ENCODE data around the gene PLSCR4. TPM values are rescaled to one million over a fixed set of nuclear protein-coding genes. Genes with fewer than 3 reads are reported as not detected.
A peak's percentile ranks its signal among the peaks of the same experiment; 100 is the strongest.

The PLSCR4 gene
- total RNA-seq, 1 donor from 2014 or later: 1.0 TPM

GRCh38 chr3:146152834-146153233, 98.1 kb downstream of the PLSCR4 start:
- H3K9me3 ChIP-seq (ENCODE audit: low read depth): no peaks in the 10 kb centered on the region
- H3K4me3 Mint-ChIP-seq: no peak overlapping the region
- H3F3A ChIP-seq (ENCODE audit: low read depth): no peaks in the 10 kb centered on the region
- no peaks in the 10 kb centered on the region for H3K79me2 ChIP-seq (ENCODE audit: low read depth)
- no peak overlapping the region for H3K4me3 ChIP-seq
- H3K4me1 ChIP-seq: no peaks in the 10 kb centered on the region
- H3K27ac ChIP-seq: no peak overlapping the region
- no peak overlapping the region for H2AFZ ChIP-seq (replicated peaks)
- peak; percentile 12 for DNase-seq (ENCODE audit: low spot score)
- peaks cover 4% of the 10 kb centered on the region for H3K27me3 Mint-ChIP-seq (ENCODE audit: insufficient read depth, low read depth)
- H3K27me3 ChIP-seq: no peaks in the 10 kb centered on the region
- no peaks in the 10 kb centered on the region for H3K9me3 Mint-ChIP-seq
- no peak overlapping the region for H3K4me2 ChIP-seq
- no peaks in the 10 kb centered on the region for H4K20me1 ChIP-seq (ENCODE audit: low read depth)
- no peak overlapping the region for H3K27ac Mint-ChIP-seq
- peaks cover 12% of the 10 kb centered on the region for H3K4me1 Mint-ChIP-seq
- peaks cover 4% of the 10 kb centered on the region for H3K36me3 Mint-ChIP-seq
- TF ChIP-seq, protein P1, sequence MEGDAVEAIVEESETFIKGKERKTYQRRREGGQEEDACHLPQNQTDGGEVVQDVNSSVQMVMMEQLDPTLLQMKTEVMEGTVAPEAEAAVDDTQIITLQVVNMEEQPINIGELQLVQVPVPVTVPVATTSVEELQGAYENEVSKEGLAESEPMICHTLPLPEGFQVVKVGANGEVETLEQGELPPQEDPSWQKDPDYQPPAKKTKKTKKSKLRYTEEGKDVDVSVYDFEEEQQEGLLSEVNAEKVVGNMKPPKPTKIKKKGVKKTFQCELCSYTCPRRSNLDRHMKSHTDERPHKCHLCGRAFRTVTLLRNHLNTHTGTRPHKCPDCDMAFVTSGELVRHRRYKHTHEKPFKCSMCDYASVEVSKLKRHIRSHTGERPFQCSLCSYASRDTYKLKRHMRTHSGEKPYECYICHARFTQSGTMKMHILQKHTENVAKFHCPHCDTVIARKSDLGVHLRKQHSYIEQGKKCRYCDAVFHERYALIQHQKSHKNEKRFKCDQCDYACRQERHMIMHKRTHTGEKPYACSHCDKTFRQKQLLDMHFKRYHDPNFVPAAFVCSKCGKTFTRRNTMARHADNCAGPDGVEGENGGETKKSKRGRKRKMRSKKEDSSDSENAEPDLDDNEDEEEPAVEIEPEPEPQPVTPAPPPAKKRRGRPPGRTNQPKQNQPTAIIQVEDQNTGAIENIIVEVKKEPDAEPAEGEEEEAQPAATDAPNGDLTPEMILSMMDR (IDR thresholded peaks at IDR 0.05): no peak
- TF ChIP-seq EZH2phosphoT487 (IDR thresholded peaks at IDR 0.05): no peak
- no peak for TF ChIP-seq EZH2 (IDR thresholded peaks at IDR 0.05)
- H3K9ac ChIP-seq: no peak overlapping the region
- H3K36me3 ChIP-seq: no peaks in the 10 kb centered on the region

- no peak overlapping the region for H3K4me2 ChIP-seq
- no peak overlapping the region for H2AFZ ChIP-seq (replicated peaks)
- no peaks in the 10 kb centered on the region for H3K36me3 ChIP-seq
- no peak overlapping the region for H3K9ac ChIP-seq
- Mint-ChIP-seq H3K36me3 (peaks cover 4% of the 10 kb centered on the region), H3K9me3 (no peaks in the 10 kb centered on the region), H3K4me1 (peaks cover 12% of the 10 kb centered on the region), H3K27me3 (ENCODE audit: insufficient read depth, low read depth) (peaks cover 4% of the 10 kb centered on the region), H3K4me3 (no peak overlapping the region), H3K27ac (no peak overlapping the region)
- DNase-seq (ENCODE audit: low spot score): no peak
- no peaks in the 10 kb centered on the region for H3K4me1 ChIP-seq
- H3K27ac ChIP-seq: no peak overlapping the region
- H3K27me3 ChIP-seq: no peaks in the 10 kb centered on the region
- H3K79me2 ChIP-seq (ENCODE audit: low read depth): no peaks in the 10 kb centered on the region
- H3K4me3 ChIP-seq: no peak overlapping the region
- no peaks in the 10 kb centered on the region for H4K20me1 ChIP-seq (ENCODE audit: low read depth)
- H3K9me3 ChIP-seq (ENCODE audit: low read depth): no peaks in the 10 kb centered on the region
- H3F3A ChIP-seq (ENCODE audit: low read depth): no peaks in the 10 kb centered on the region
- TF ChIP-seq EZH2phosphoT487 (IDR thresholded peaks at IDR 0.05): no peak
- no peak for TF ChIP-seq EZH2 (IDR thresholded peaks at IDR 0.05)
- TF ChIP-seq, protein P1 (IDR thresholded peaks at IDR 0.05): no peak
Observed at GRCh38 chr3:146148468-146148931, 102.4 kb downstream of the PLSCR4 start.

- H3K4me3 Mint-ChIP-seq: no peak overlapping the region
- DNase-seq (ENCODE audit: low spot score): no peak
- no peaks in the 10 kb centered on the region for H3K27me3 Mint-ChIP-seq (ENCODE audit: insufficient read depth, low read depth)
- TF ChIP-seq EZH2phosphoT487 (IDR thresholded peaks at IDR 0.05): no peak
- no peak for TF ChIP-seq EZH2 (IDR thresholded peaks at IDR 0.05)
- TF ChIP-seq, protein P1 (IDR thresholded peaks at IDR 0.05): no peak
- no peaks in the 10 kb centered on the region for H3K4me1 Mint-ChIP-seq
- H3K36me3 Mint-ChIP-seq: no peaks in the 10 kb centered on the region
- H4K20me1 ChIP-seq (ENCODE audit: low read depth): no peaks in the 10 kb centered on the region
- no peak overlapping the region for H3K4me3 ChIP-seq
- no peak overlapping the region for H3K4me2 ChIP-seq
- no peaks in the 10 kb centered on the region for H3F3A ChIP-seq (ENCODE audit: low read depth)
- no peaks in the 10 kb centered on the region for H3K9me3 ChIP-seq (ENCODE audit: low read depth)
- H3K27ac Mint-ChIP-seq: no peak overlapping the region
- H3K9me3 Mint-ChIP-seq: no peaks in the 10 kb centered on the region
- no peaks in the 10 kb centered on the region for H3K79me2 ChIP-seq (ENCODE audit: low read depth)
- H2AFZ ChIP-seq (replicated peaks): no peak overlapping the region
- no peak overlapping the region for H3K27ac ChIP-seq
- H3K9ac ChIP-seq: no peak overlapping the region
- H3K36me3 ChIP-seq: no peaks in the 10 kb centered on the region
- H3K27me3 ChIP-seq: no peaks in the 10 kb centered on the region
- no peaks in the 10 kb centered on the region for H3K4me1 ChIP-seq
Observed at GRCh38 chr3:146145642-146146041, 105.3 kb downstream of the PLSCR4 start.
